Smooth muscle cell (in vitro differentiated cells): Measurements from ENCODE around the gene SPNS3. TPM values are rescaled to one million over a fixed set of nuclear protein-coding genes. Genes with fewer than 3 reads are reported as not detected.
A peak's percentile ranks its signal among the peaks of the same experiment; 100 is the strongest.

Experiments
- DNase-seq: peaks from one replicate; lab custom pipeline; 2025; ENCODE audit not compliant: unreplicated experiment; lab: John Stamatoyannopoulos, UW
- H2AFZ ChIP-seq: fragments of 200-600 bp; sonication (generic); 2 replicates; pipeline ENCODE4 v1.6.0; 2016; ENCODE audit warnings: antibody characterized with exemption, low read depth, mild to moderate bottlenecking
- H3F3A ChIP-seq: fragments of 200-600 bp; sonication (generic); 2 replicates; pipeline ENCODE4 v1.6.0; 2017; ENCODE audit warnings: antibody characterized with exemption, low read depth
- H3K27ac ChIP-seq: fragments of 200-600 bp; sonication (generic); 2 replicates; pipeline ENCODE4 v1.5.1; 2016; ENCODE audit warnings: low read depth, mild to moderate bottlenecking
- H3K27me3 ChIP-seq: fragments of 200-600 bp; sonication (generic); 2 replicates; pipeline ENCODE4 v1.6.1; 2016; ENCODE audit warnings: low read depth, mild to moderate bottlenecking
- H3K36me3 ChIP-seq: fragments of 200-600 bp; sonication (generic); 2 replicates; pipeline ENCODE4 v1.5.1; 2016; ENCODE audit warnings: low read depth
- H3K4me1 ChIP-seq: fragments of 200-600 bp; sonication (generic); 2 replicates; pipeline ENCODE4 v1.5.1; 2016; ENCODE audit warnings: low read depth
- H3K4me2 ChIP-seq: fragments of 200-600 bp; sonication (generic); 2 replicates; pipeline ENCODE4 v1.6.0; 2016; ENCODE audit warnings: mild to moderate bottlenecking
- H3K4me3 ChIP-seq: fragments of 200-600 bp; sonication (generic); 2 replicates; pipeline ENCODE4 v1.5.1; 2016; ENCODE audit warnings: mild to moderate bottlenecking
- H3K79me2 ChIP-seq: fragments of 200-600 bp; sonication (generic); 2 replicates; pipeline ENCODE4 v1.6.0; 2016; ENCODE audit warnings: low read depth, mild to moderate bottlenecking
- H3K9ac ChIP-seq: fragments of 200-600 bp; sonication (generic); 2 replicates; pipeline ENCODE4 v1.6.0; 2016; ENCODE audit warnings: low read depth
- H3K9me3 ChIP-seq: fragments of 200-600 bp; sonication (generic); replicated peaks from 2 replicates; pipeline ENCODE4 v1.5.1; 2016; ENCODE audit warnings: low read depth
- H4K20me1 ChIP-seq: fragments of 200-600 bp; sonication (generic); 2 replicates; pipeline ENCODE4 v1.6.0; 2016; ENCODE audit warnings: low read depth
- CTCF ChIP-seq: fragments of 200-600 bp; sonication (generic); IDR thresholded peaks from 2 replicates; pipeline ENCODE4 v1.5.1; 2017; ENCODE audit warnings: borderline replicate concordance, mild to moderate bottlenecking, antibody characterized with exemption; ENCODE audit not compliant: insufficient read depth, poor library complexity, severe bottlenecking
- WGBS: methylation state at CpG from one replicate; pipeline ENCODE4 v1.1.7; 2016; ENCODE audit warnings: low lambda C conversion rate; 5-methylcytosine and 5-hydroxymethylcytosine counted together
- polyA plus RNA-seq: library from polyadenylated mRNA; unstranded; fragments of >200 nt; fragmentation: Nextera tagmentation; extraction: Ambion mirVana; gene quantifications from 2 replicates; pipeline ENCODE4 v1.2.1, GENCODE V29; 2016
- total RNA-seq: library from RNA; depleted of rRNA; stranded (reverse); fragments of >200 nt; gene quantifications from 2 replicates; pipeline ENCODE4 v1.2.3, GENCODE V29; 2014

Gene SPNS3
- total and polyA plus RNA-seq, 2 experiments from 2014 or later, result not detected

- Histone ChIP-seq H3K9me3 (no peaks in the 10 kb centered on the region), H3K4me2 (peak within 1 kb of the TSS; percentile 82), H3K4me1 (peaks cover 6% of the 10 kb centered on the region), H3K27ac (no peak within 1 kb of the TSS), H3K79me2 (no peaks in the 10 kb centered on the region), H4K20me1 (no peaks in the 10 kb centered on the region), H3K36me3 (no peaks in the 10 kb centered on the region), H3K27me3 (peaks cover 51% of the 10 kb centered on the region), H3K4me3 (peak within 1 kb of the TSS; percentile 47), H3K9ac (no peak within 1 kb of the TSS), H3F3A (no peaks in the 10 kb centered on the region), H2AFZ (no peak within 1 kb of the TSS)
- no peak for TF ChIP-seq CTCF
- 3% methylated on average over 32 of the region's 117 CpGs for WGBS
- DNase-seq, result no peak
These were observed 65.0 kb downstream of the SPNS3 start, which contains the start of gene SPNS2 for GRCh38 chr17:4498461-4499397. SPNS2 (plus strand) TSS chr17:4498881; CDS start chr17:4499048, 167 bp downstream.

- Histone ChIP-seq H3K27ac (no peak overlapping the region), H3K4me1 (peaks cover 6% of the 10 kb centered on the region), H3K36me3 (no peaks in the 10 kb centered on the region), H2AFZ (no peak overlapping the region), H3K9me3 (no peaks in the 10 kb centered on the region), H3K9ac (no peak overlapping the region), H4K20me1 (no peaks in the 10 kb centered on the region), H3F3A (no peaks in the 10 kb centered on the region), H3K27me3 (peaks cover 51% of the 10 kb centered on the region), H3K4me3 (peak overlapping the region; percentile 47), H3K79me2 (no peaks in the 10 kb centered on the region), H3K4me2 (peak overlapping the region; percentile 76)
- WGBS, result 3% methylated on average over 42 of the region's 53 CpGs
- TF ChIP-seq CTCF, result no peak
- DNase-seq, result no peak
These were observed 65.9 kb downstream of the SPNS3 start for GRCh38 chr17:4499431-4500190.

- no peak for DNase-seq
- Histone ChIP-seq H3K9ac (no peak overlapping the region), H3K9me3 (no peaks in the 10 kb centered on the region), H3K79me2 (no peaks in the 10 kb centered on the region), H2AFZ (no peak overlapping the region), H3K4me3 (peak overlapping the region; percentile 47), H3K27ac (no peak overlapping the region), H3K4me1 (peaks cover 6% of the 10 kb centered on the region), H3K36me3 (no peaks in the 10 kb centered on the region), H3K27me3 (peaks cover 51% of the 10 kb centered on the region), H3K4me2 (peak overlapping the region; percentile 76), H3F3A (no peaks in the 10 kb centered on the region), H4K20me1 (no peaks in the 10 kb centered on the region)
- no peak for TF ChIP-seq CTCF
- 38% methylated on average over 7 of the region's 7 CpGs for WGBS
These were observed 66.4 kb downstream of the SPNS3 start for GRCh38 chr17:4500191-4500571.
